H1 (cell line): ENCODE measurements around the gene RAB11A. TPM values are rescaled to one million over a fixed set of nuclear protein-coding genes. Genes with fewer than 3 reads are reported as not detected.

Experiments used
- CTCF ChIA-PET: fragments of 300-600 bp; sonication (Branson Sonifier 250); formaldehyde crosslinking; loops from one replicate; lab custom pipeline; 2021; ENCODE audit not compliant: partially characterized antibody; lab: Charles Lee
- POLR2A ChIA-PET: fragments of 300-600 bp; sonication (Branson Sonifier 250); formaldehyde crosslinking; loops from one replicate; lab custom pipeline; 2021; ENCODE audit warnings: inconsistent platforms; ENCODE audit not compliant: partially characterized antibody; lab: Charles Lee
- DNase-seq, 2 experiments: peaks; one replicate each; pipeline versions ENCODE4 v3.0.0 to v3.0.0-alpha.2; 2010 to 2022; ENCODE audit warnings: low spot score in 2 of 2, low read depth in 1 of 2, mixed read lengths in 1 of 2
- FAIRE-seq: peaks from 2 replicates; lab custom pipeline; 2011; peaks lifted over from hg19 to GRCh38; lab: Jason Lieb, UNC
- H2AFZ ChIP-seq: 2 replicates; pipeline ENCODE4 v1.8.1; 2012; ENCODE audit warnings: low read length, inconsistent platforms
- H2AK5ac ChIP-seq: 2 replicates; pipeline ENCODE4 v1.6.1; 2013; ENCODE audit warnings: low read depth, low read length
- H2BK120ac ChIP-seq: replicated peaks from 2 replicates; pipeline ENCODE3; 2013; ENCODE audit warnings: low read depth, low read length, inconsistent platforms
- H2BK12ac ChIP-seq: 2 replicates; pipeline ENCODE4 v1.6.1; 2013; ENCODE audit warnings: low read depth, low read length
- H2BK15ac ChIP-seq: 2 replicates; pipeline ENCODE4 v1.6.1; 2013; ENCODE audit warnings: low read length
- H2BK20ac ChIP-seq: 2 replicates; pipeline ENCODE4 v1.6.1; 2013; ENCODE audit warnings: low read length
- H2BK5ac ChIP-seq: 2 replicates; pipeline ENCODE4 v1.6.1; 2013; ENCODE audit warnings: low read depth, low read length
- H3K14ac ChIP-seq: 2 replicates; pipeline ENCODE4 v1.6.1; 2013; ENCODE audit warnings: inconsistent platforms; ENCODE audit not compliant: insufficient read length
- H3K18ac ChIP-seq: 2 replicates; pipeline ENCODE4 v1.6.1; 2013; ENCODE audit warnings: low read length; ENCODE audit errors: extremely low read depth
- H3K23ac ChIP-seq: 2 replicates; pipeline ENCODE4 v1.6.1; 2013; ENCODE audit warnings: inconsistent platforms; ENCODE audit not compliant: insufficient read length
- H3K23me2 ChIP-seq: 2 replicates; pipeline ENCODE4 v1.6.1; 2013; ENCODE audit warnings: low read depth, low read length
- H3K27ac ChIP-seq: 2 replicates; pipeline ENCODE4 v1.6.1; 2011; ENCODE audit warnings: low read depth, low read length, inconsistent platforms
- H3K27me3 ChIP-seq, 4 experiments: replicated peaks in 1 of 4; 1 replicate in 1 of 4; 2 replicates in 3 of 4; pipeline versions ENCODE4 v1.6.1 to v1.8.1; 2011 to 2013; ENCODE audit warnings: low read length in 3 of 4, mild to moderate bottlenecking in 3 of 4, inconsistent platforms in 2 of 4, mixed read lengths in 2 of 4, moderate library complexity in 1 of 4; ENCODE audit not compliant: control insufficient read depth in 3 of 4, insufficient read depth in 3 of 4; ENCODE audit errors: extremely low read depth in 1 of 4
- H3K36me3 ChIP-seq, 4 experiments: 2 replicates each; pipeline versions ENCODE4 v1.6.1 to v1.8.1; 2011 to 2013; ENCODE audit warnings: mild to moderate bottlenecking in 4 of 4, low read length in 3 of 4, moderate library complexity in 2 of 4, control low read depth in 1 of 4, inconsistent platforms in 1 of 4; ENCODE audit not compliant: insufficient read depth in 4 of 4, control insufficient read depth in 2 of 4
- H3K4ac ChIP-seq: replicated peaks from 2 replicates; pipeline ENCODE3; 2013; ENCODE audit warnings: low read length, low read depth, mixed read lengths, inconsistent platforms; ENCODE audit not compliant: insufficient read length
- H3K4me1 ChIP-seq, 4 experiments: replicated peaks in 1 of 4; 1 replicate in 1 of 4; 2 replicates in 3 of 4; pipeline versions ENCODE4 v1.6.1 to v1.8.1; 2011 to 2013; ENCODE audit warnings: low read length in 3 of 4, inconsistent platforms in 2 of 4, mixed read lengths in 1 of 4; ENCODE audit not compliant: insufficient read depth in 4 of 4, control insufficient read depth in 3 of 4
- H3K4me2 ChIP-seq, 2 experiments: 2 replicates each; pipeline versions ENCODE4 v1.6.1 to v1.8.1; 2011 to 2013; ENCODE audit warnings: low read depth in 2 of 2, low read length in 2 of 2, control low read depth in 1 of 2, inconsistent platforms in 1 of 2, mild to moderate bottlenecking in 1 of 2; ENCODE audit not compliant: insufficient read depth in 1 of 2
- H3K4me3 ChIP-seq, 4 experiments: fragments of 200-600, 300-600 bp in 1 of 4; sonication (generic), shearing (Covaris generic), sonication (Bioruptor Twin) in 1 of 4; 2 replicates each; pipeline versions ENCODE4 v1.5.1 to v1.8.1; 2011 to 2016; ENCODE audit warnings: low read length in 4 of 4, low read depth in 3 of 4, control low read depth in 2 of 4, inconsistent platforms in 2 of 4, mild to moderate bottlenecking in 2 of 4, mixed read lengths in 1 of 4, moderate library complexity in 1 of 4; ENCODE audit not compliant: insufficient read depth in 2 of 4; ENCODE audit errors: extremely low read depth in 1 of 4
- H3K56ac ChIP-seq: replicated peaks from 2 replicates; pipeline ENCODE3; 2013; ENCODE audit warnings: low read depth, mild to moderate bottlenecking, mixed read lengths, low read length, inconsistent platforms; ENCODE audit not compliant: insufficient read length
- H3K79me1 ChIP-seq: 2 replicates; pipeline ENCODE4 v1.6.1; 2013; ENCODE audit warnings: low read depth, low read length, control low read depth
- H3K79me2 ChIP-seq, 2 experiments: 2 replicates each; pipeline versions ENCODE4 v1.6.1 to v1.8.1; 2012 to 2013; ENCODE audit warnings: low read length in 2 of 2, mild to moderate bottlenecking in 2 of 2, inconsistent platforms in 1 of 2; ENCODE audit not compliant: insufficient read depth in 2 of 2, control insufficient read depth in 1 of 2
- H3K9ac ChIP-seq, 4 experiments: replicated peaks in 1 of 4; 1 replicate in 1 of 4; 2 replicates in 3 of 4; pipeline versions ENCODE4 v1.6.1 to v1.8.1; 2011 to 2013; ENCODE audit warnings: low read depth in 3 of 4, low read length in 3 of 4, control low read depth in 2 of 4, mild to moderate bottlenecking in 2 of 4, moderate library complexity in 2 of 4, inconsistent platforms in 1 of 4; ENCODE audit errors: extremely low read depth in 1 of 4
- H3K9me3 ChIP-seq, 2 experiments: 2 replicates each; pipeline versions ENCODE4 v1.6.1 to v1.8.1; 2012 to 2013; ENCODE audit warnings: mild to moderate bottlenecking in 2 of 2, moderate library complexity in 2 of 2, control low read depth in 1 of 2, inconsistent platforms in 1 of 2, low read depth in 1 of 2, low read length in 1 of 2, mixed read lengths in 1 of 2; ENCODE audit not compliant: insufficient read depth in 2 of 2
- H4K20me1 ChIP-seq, 2 experiments: replicated peaks in 1 of 2; 2 replicates each; pipeline versions ENCODE3 to v1.8.1; 2011 to 2013; ENCODE audit warnings: inconsistent platforms in 2 of 2, low read length in 2 of 2, mild to moderate bottlenecking in 1 of 2; ENCODE audit not compliant: insufficient read depth in 2 of 2, control insufficient read depth in 1 of 2
- H4K5ac ChIP-seq: 2 replicates; pipeline ENCODE4 v1.6.1; 2013; ENCODE audit warnings: low read length, low read depth, mixed read lengths, inconsistent platforms; ENCODE audit not compliant: insufficient read length
- H4K8ac ChIP-seq: 2 replicates; pipeline ENCODE4 v1.8.0; 2013; ENCODE audit warnings: mild to moderate bottlenecking, moderate library complexity, low read length, inconsistent platforms; ENCODE audit not compliant: insufficient read depth; ENCODE audit errors: extremely low read depth
- H4K91ac ChIP-seq: replicated peaks from 2 replicates; pipeline ENCODE3; 2013; ENCODE audit warnings: low read length, mixed read lengths, inconsistent platforms; ENCODE audit not compliant: insufficient read length
- CBX8 ChIP-seq: fragments of 300-800, 300-1000 bp; sonication (generic); IDR thresholded peaks from 2 replicates; pipeline ENCODE4 v1.7.1; 2016; ENCODE audit warnings: low read depth, low read length, borderline replicate concordance
- EP300 ChIP-seq, 2 experiments: IDR thresholded peaks; 1 replicate in 1 of 2; 2 replicates in 1 of 2; pipeline ENCODE4 v1.6.1; 2011 to 2012; ENCODE audit warnings: low read depth in 2 of 2, low read length in 2 of 2, mild to moderate bottlenecking in 2 of 2, borderline replicate concordance in 1 of 2, inconsistent platforms in 1 of 2, moderate library complexity in 1 of 2
- FOSL1 ChIP-seq: IDR thresholded peaks from 2 replicates; pipeline ENCODE4 v1.6.1; 2011; ENCODE audit warnings: mild to moderate bottlenecking, low read depth, low read length, moderate library complexity; ENCODE audit not compliant: insufficient read depth
- WGBS, 2 experiments: shearing (Covaris generic) in 1 of 2; methylation state at CpG; one replicate each; pipeline versions ENCODE4 v1.1.6 to v1.1.7; 2013 to 2015; ENCODE audit warnings: low lambda C conversion rate in 2 of 2, mixed read lengths in 2 of 2, inconsistent platforms in 1 of 2, low coverage in 1 of 2, missing lambda C conversion rate in 1 of 2; ENCODE audit not compliant: insufficient replicate concordance in 2 of 2, insufficient coverage in 1 of 2, insufficient read length in 1 of 2; ENCODE audit errors: extremely low coverage in 1 of 2, missing lambda C conversion rate in 1 of 2; 5-methylcytosine and 5-hydroxymethylcytosine counted together
- polyA plus RNA-seq, 7 experiments: library from polyadenylated mRNA; depleted of rRNA in 3 of 7; stranded (reverse) in 5 of 7; unstranded in 2 of 7; fragments of >200 nt in 5 of 7; fragments of 200-250 nt in 2 of 7; gene quantifications; 1 replicate in 5 of 7; 2 replicates in 1 of 7; 4 replicates in 1 of 7; pipeline versions ENCODE4 v1.2.1 to v1.2.3, GENCODE V29; 2011 to 2013; ENCODE audit warnings: missing spikeins in 2 of 7, mixed read lengths in 2 of 7
- total RNA-seq: library from RNA; stranded (reverse); fragmentation: NEBNext Ultra II Directional; extraction: Animal tissue kit (Norgen Biotek cat#: 25700); gene quantifications from 2 replicates; pipeline ENCODE4 v1.2.1, GENCODE V29; 2021

The RAB11A gene
- total and polyA plus RNA-seq, 2 of the 8 experiments (the other 6 are each of a cell fraction or from before 2014, with no cell fraction given) = 211 to 254 TPM

- no peak for TF ChIP-seq EP300 (IDR thresholded peaks at IDR 0.05; ENCODE audit: borderline replicate concordance in 1 of 2, low read depth in 2 of 2, low read length in 2 of 2)
- no peak for TF ChIP-seq FOSL1
- TF ChIP-seq CBX8 = no peak
- Histone ChIP-seq H3K27ac (no peak overlapping the region), H2AFZ (no peak overlapping the region), H3K56ac (no peak overlapping the region), H2AK5ac (no peak overlapping the region), H2BK20ac (no peak overlapping the region), H2BK120ac (no peak overlapping the region), H3K4me3 (no peak overlapping the region), H2BK12ac (no peak overlapping the region), H3K79me2 (no peaks in the 10 kb centered on the region), H4K91ac (no peak overlapping the region), H4K8ac (no peak overlapping the region), H4K5ac (no peak overlapping the region), H2BK5ac (no peak overlapping the region), H3K27me3 (no peaks in the 10 kb centered on the region), H3K23ac (no peak overlapping the region), H3K4me2 (no peak overlapping the region), H3K79me1 (no peaks in the 10 kb centered on the region), H3K23me2 (no peaks in the 10 kb centered on the region), H3K4ac (no peak overlapping the region), H3K14ac (no peak overlapping the region), H3K9me3 (no peaks in the 10 kb centered on the region), H3K18ac (no peak overlapping the region), H2BK15ac (no peak overlapping the region), H3K9ac (no peak overlapping the region), H4K20me1 (no peaks in the 10 kb centered on the region), H3K36me3 (no peaks in the 10 kb centered on the region), H3K4me1 (peaks cover 0 to 5% (median under 1%) of the 10 kb centered on the region in 4 experiments; a peak in 2 of 7 replicates)
- DNase-seq (no peak), FAIRE-seq (no peak)
- CTCF ChIA-PET = interaction anchor here (1.2 to 2.4 kb wide), 2 partner anchors 21 to 161 kb away, joined by 4 to 9 read pairs; no protein-coding TSS in a partner anchor
- POLR2A ChIA-PET = interaction anchor here (0.6 to 1.1 kb wide), 2 partner anchors 11 to 657 kb away, joined by 3 read pairs; no protein-coding TSS in a partner anchor
- WGBS, 2 experiments = 81% methylated on average over 3 of the region's 3 CpGs; no CpG with 5 or more reads in 1 of the 2 experiments
Measured at GRCh38 chr15:65924004-65924403, 54.7 kb downstream of the RAB11A start.
